Naive B cell (primary cell): ENCODE results near the gene GPN2. TPM values are rescaled to one million over a fixed set of nuclear protein-coding genes. Genes with fewer than 3 reads are reported as not detected.
"Not testable (repeated sequence)": the region's sequence is repeated elsewhere in the genome, so short reads cannot be mapped to it uniquely, and the experiment has no call there.

ENCODE experiments used
- ATAC-seq, 2 donors: fragments of 150-1000 bp; cut with Tn5 transposase; 2 replicates each; pipeline ENCODE4 v1.10.0; 2021; ENCODE audit warnings: low read depth in 2 of 2, mild to moderate bottlenecking in 2 of 2, moderate library complexity in 2 of 2
- DNase-seq: peaks from one replicate; pipeline ENCODE4 v3.0.0; 2022
- H3K27ac Mint-ChIP-seq, 6 donors: one replicate each; pipeline ENCODE4 v1.8.0; 2020 to 2022; ENCODE audit warnings: mild to moderate bottlenecking in 6 of 6, mixed read lengths in 6 of 6, moderate library complexity in 5 of 6, inconsistent platforms in 2 of 6
- H3K27me3 Mint-ChIP-seq, 3 donors: one replicate each; pipeline ENCODE4 v1.8.0; 2021 to 2022; ENCODE audit warnings: mixed read lengths in 3 of 3, mild to moderate bottlenecking in 1 of 3
- H3K36me3 Mint-ChIP-seq, 2 donors: one replicate each; pipeline ENCODE4 v1.8.0; 2020 to 2022; ENCODE audit warnings: mixed read lengths in 2 of 2, inconsistent platforms in 1 of 2, mild to moderate bottlenecking in 1 of 2
- H3K4me1 Mint-ChIP-seq, 3 donors: one replicate each; pipeline ENCODE4 v1.8.0; 2020 to 2022; ENCODE audit warnings: mixed read lengths in 3 of 3, inconsistent platforms in 1 of 3, mild to moderate bottlenecking in 1 of 3, moderate library complexity in 1 of 3
- H3K4me3 Mint-ChIP-seq, 8 donors: one replicate each; pipeline ENCODE4 v1.8.0; 2020 to 2022; ENCODE audit warnings: mild to moderate bottlenecking in 8 of 8, mixed read lengths in 8 of 8, moderate library complexity in 8 of 8, inconsistent platforms in 2 of 8
- H3K9me3 Mint-ChIP-seq, 7 donors: one replicate each; pipeline ENCODE4 v1.8.0; 2020 to 2022; ENCODE audit warnings: mixed read lengths in 7 of 7, mild to moderate bottlenecking in 5 of 7, inconsistent platforms in 2 of 7, moderate library complexity in 1 of 7
- polyA plus RNA-seq, 6 donors: library from polyadenylated mRNA; unstranded; fragments of 300-500 nt; fragmentation: Illumina TruSeq; gene quantifications; one replicate each; pipeline ENCODE4 v1.2.3, GENCODE V29; 2021; ENCODE audit warnings: low read depth in 6 of 6

GPN2 gene
- polyA plus RNA-seq, 6 donors from 2014 or later = 3.4 to 15.1 (median 10.1) TPM

DNA sequence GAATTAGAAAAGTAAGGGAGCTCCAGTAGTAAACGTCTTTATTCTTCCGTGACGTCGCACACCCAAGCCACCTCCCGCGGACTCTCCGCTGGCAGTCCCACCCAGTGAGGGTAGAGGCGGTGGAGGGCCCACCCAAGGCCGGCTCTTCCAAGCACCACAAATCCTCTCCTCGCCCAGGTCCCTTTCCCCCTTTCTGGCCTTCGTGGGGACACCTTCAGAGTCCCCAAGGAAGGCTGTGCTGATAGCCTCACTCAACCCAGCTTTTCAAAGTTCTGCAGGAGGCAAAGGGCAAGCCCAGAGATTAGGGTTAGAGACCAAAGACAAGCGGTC is 349 bp upstream of the GPN2 start:
- no peaks in the 10 kb centered on the region for H3K9me3 Mint-ChIP-seq

DNA sequence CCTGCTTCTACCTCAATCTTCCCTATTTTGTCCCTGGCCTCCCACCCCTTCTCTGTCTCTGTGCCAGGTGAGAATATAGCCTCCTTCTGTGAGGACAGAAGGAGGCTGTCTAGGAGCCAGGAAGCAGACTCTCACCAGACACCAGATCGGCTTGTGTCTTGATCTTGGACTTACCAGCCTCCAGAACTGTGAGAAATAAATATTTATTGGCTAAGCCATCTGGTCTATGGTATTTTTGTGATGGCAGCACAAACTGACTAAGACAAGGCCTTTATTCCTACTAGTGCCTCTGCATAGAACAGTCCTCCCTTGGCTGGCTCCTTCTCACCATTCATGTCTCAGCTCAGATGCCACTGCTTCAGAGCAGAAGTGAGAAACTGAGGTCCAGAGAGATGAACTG is 1.9 kb downstream of the GPN2 start:
- H3K36me3 Mint-ChIP-seq = peaks cover 1 to 26% of the 10 kb centered on the region in 2 donors
- no peaks in the 10 kb centered on the region for H3K27me3 Mint-ChIP-seq

More for the DNA sequence above, 349 bp upstream of the GPN2 start:
- peak overlapping the region; percentile 93 to 97 (median 96) for H3K4me3 Mint-ChIP-seq
- peak; percentile 44 to 49 for ATAC-seq
- H3K27ac Mint-ChIP-seq = peak overlapping the region; percentile 92 to 97 (median 94)
- peaks cover 5 to 20% of the 10 kb centered on the region in 2 donors for H3K36me3 Mint-ChIP-seq
- DNase-seq = no peak
- H3K27me3 Mint-ChIP-seq = no peaks in the 10 kb centered on the region
- peaks cover 26 to 43% (median 40%) of the 10 kb centered on the region in 3 donors for H3K4me1 Mint-ChIP-seq

GRCh38 chr1:26887125-26887524 is 3.0 kb downstream of the GPN2 start:
- DNase-seq = no peak

More for the DNA sequence above, 1.9 kb downstream of the GPN2 start:
- ATAC-seq = no peak
- Mint-ChIP-seq H3K27ac (peak overlapping the region in 4 of 6 donors; percentile 49 to 94 (median 84)), H3K9me3 (no peaks in the 10 kb centered on the region), H3K4me1 (peaks cover 27 to 41% (median 37%) of the 10 kb centered on the region in 3 donors), H3K4me3 (peak overlapping the region in 7 of 8 donors; percentile 53 to 97 (median 93))
- no peak for DNase-seq

DNA sequence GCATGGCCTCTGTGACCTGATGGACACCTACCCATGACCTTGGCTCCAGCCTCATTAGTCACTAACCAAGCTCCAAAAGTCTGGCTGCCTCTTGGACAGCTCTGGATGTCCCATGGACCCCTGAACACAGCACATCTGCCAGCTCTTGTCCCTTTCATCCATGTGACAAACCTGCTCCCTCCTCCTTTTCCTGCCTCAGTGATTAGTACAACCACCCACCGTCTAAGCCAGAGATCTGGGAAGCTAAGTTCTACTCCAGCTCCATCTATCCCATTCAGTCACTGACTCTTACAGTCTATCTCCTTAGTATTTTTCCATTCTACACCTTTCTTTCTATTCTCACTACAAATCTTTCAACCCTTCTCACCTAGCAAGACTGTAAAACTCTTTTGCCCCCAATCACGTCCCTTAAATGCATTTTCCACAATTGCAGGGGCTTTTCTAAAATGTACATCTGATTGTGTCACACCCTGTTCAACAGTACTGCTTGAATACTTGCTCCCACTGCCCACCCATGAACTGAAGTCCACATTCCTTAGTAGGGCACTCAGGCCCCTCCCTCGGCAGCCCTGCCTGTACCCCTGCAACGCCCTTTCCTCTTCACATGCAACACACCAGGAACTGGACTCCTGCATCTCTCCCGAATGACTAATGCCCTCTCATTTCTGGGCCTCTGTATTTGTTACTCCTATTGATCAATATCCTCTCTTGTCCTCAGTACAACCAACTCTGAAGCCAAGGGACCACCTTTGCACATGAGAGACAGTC is 7.2 kb downstream of the GPN2 start:
- H3K27ac Mint-ChIP-seq = no peak overlapping the region
- peaks cover 13 to 20% (median 17%) of the 10 kb centered on the region in 3 donors for H3K4me1 Mint-ChIP-seq
- no peaks in the 10 kb centered on the region for H3K9me3 Mint-ChIP-seq

More at GRCh38 chr1:26887125-26887524, 3.0 kb downstream of the GPN2 start:
- Mint-ChIP-seq H3K27me3 (no peaks in the 10 kb centered on the region), H3K4me1 (peaks cover 30 to 45% (median 40%) of the 10 kb centered on the region in 3 donors), H3K4me3 (peak overlapping the region in 3 of 8 donors; percentile 63 to 87 (median 83)), H3K27ac (peak overlapping the region in 1 of 6 donors; percentile 65), H3K36me3 (peaks cover 9 to 37% of the 10 kb centered on the region in 2 donors), H3K9me3 (no peaks in the 10 kb centered on the region)
- ATAC-seq = no peak

GRCh38 chr1:26881611-26882010 is 8.5 kb downstream of the GPN2 start:
- not testable (repeated sequence) for H3K27ac Mint-ChIP-seq

More for the DNA sequence above, 7.2 kb downstream of the GPN2 start:
- peaks cover 13 to 30% of the 10 kb centered on the region in 2 donors for H3K36me3 Mint-ChIP-seq
- no peak overlapping the region for H3K4me3 Mint-ChIP-seq
- no peak for ATAC-seq
- no peaks in the 10 kb centered on the region for H3K27me3 Mint-ChIP-seq
- DNase-seq = no peak

DNA sequence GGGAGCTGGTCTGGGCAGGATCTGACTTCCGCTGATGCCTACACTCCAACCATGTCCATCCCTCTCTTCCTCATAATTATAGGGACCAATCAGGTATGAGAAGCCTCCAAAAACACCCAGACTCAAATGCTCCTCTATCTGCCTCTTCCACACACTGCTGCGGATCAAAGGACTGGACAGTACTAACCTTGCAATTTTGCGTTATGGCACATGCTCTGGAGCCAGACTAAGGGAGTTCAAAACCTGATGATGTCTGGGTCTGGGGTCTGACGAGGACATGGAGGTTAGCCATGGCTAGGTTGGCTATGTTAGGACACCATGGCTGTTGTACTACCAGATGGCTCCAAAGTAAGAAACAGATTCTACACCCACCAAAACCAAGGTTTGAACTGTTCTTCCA is 10.3 kb downstream of the GPN2 start:
- H3K27ac Mint-ChIP-seq = no peak overlapping the region
- H3K27me3 Mint-ChIP-seq = no peaks in the 10 kb centered on the region
- H3K36me3 Mint-ChIP-seq = peaks cover 13 to 24% of the 10 kb centered on the region in 2 donors
- no peaks in the 10 kb centered on the region for H3K9me3 Mint-ChIP-seq
- no peak overlapping the region for H3K4me3 Mint-ChIP-seq
- no peak for DNase-seq
- H3K4me1 Mint-ChIP-seq = peaks cover 11 to 13% (median 12%) of the 10 kb centered on the region in 3 donors
- no peak for ATAC-seq

More at GRCh38 chr1:26881611-26882010, 8.5 kb downstream of the GPN2 start:
- not testable (repeated sequence) for H3K27me3 Mint-ChIP-seq, DNase-seq, H3K4me3 Mint-ChIP-seq, H3K9me3 Mint-ChIP-seq, ATAC-seq
- Mint-ChIP-seq H3K36me3 (peaks cover 13 to 30% of the 10 kb centered on the region in 2 donors), H3K4me1 (peaks cover 13 to 17% (median 15%) of the 10 kb centered on the region in 3 donors)

DNA sequence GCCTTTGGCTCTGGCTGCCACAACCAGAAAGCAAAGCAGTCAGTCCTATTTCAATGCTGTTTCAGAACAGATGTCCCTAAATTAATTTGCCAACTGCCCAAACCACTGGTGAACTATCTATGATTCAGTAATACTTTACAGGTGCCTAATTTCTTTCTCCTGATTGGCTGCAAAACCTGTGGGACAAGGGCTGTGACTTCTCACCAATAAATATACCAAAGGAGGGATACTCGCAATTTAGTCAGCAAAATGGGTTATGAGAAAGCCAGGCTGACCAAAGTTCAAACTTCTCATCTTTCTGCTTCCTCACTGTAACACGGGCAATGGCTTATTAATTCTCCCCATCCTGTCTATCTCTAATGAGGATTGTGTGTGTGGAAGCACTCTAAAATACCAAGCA is 12.8 kb downstream of the GPN2 start:
- H3K4me1 Mint-ChIP-seq = peaks cover 4 to 7% (median 4%) of the 10 kb centered on the region in 3 donors
- no peak overlapping the region for H3K4me3 Mint-ChIP-seq
- H3K36me3 Mint-ChIP-seq = peaks cover 2 to 4% of the 10 kb centered on the region in 2 donors
- no peak for ATAC-seq
- H3K9me3 Mint-ChIP-seq = no peaks in the 10 kb centered on the region
- no peak for DNase-seq
- H3K27me3 Mint-ChIP-seq = no peaks in the 10 kb centered on the region
- no peak overlapping the region for H3K27ac Mint-ChIP-seq

GRCh38 chr1:26874896-26875295 is 15.2 kb downstream of the GPN2 start:
- no peaks in the 10 kb centered on the region for H3K27me3 Mint-ChIP-seq
- H3K4me1 Mint-ChIP-seq = peaks cover 0 to 7% (median 0%) of the 10 kb centered on the region in 3 donors
- H3K27ac Mint-ChIP-seq = peak overlapping the region in 1 of 6 donors; percentile 84

DNA sequence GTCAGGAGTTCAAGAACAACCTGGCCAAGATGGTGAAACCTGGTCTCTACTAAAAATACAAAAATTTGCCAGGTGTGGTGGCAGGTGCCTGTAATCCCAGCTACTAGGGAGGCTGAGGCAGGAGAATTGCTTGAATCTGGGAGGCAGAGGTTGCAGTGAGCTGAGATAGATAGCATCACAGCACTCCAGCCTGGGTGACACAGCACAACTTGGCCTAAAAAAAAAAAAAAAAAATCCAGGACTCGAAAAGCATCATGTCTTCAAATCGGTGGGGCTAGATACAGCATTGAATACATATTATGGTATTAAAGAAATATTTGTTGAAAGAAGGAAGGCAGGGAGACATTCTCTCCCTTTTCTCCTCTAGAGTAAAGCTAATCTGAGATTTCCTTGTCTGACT is 17.0 kb downstream of the GPN2 start:
- not testable (repeated sequence) for H3K36me3 Mint-ChIP-seq, ATAC-seq, DNase-seq, H3K4me1 Mint-ChIP-seq, H3K27me3 Mint-ChIP-seq, H3K9me3 Mint-ChIP-seq
- H3K4me3 Mint-ChIP-seq = peak overlapping the region in 1 of 8 donors; percentile 42
- peak overlapping the region in 1 of 6 donors; percentile 16 for H3K27ac Mint-ChIP-seq

More at GRCh38 chr1:26874896-26875295, 15.2 kb downstream of the GPN2 start:
- Mint-ChIP-seq H3K9me3 (no peaks in the 10 kb centered on the region), H3K36me3 (no peaks in the 10 kb centered on the region), H3K4me3 (no peak overlapping the region)
- ATAC-seq (no peak), DNase-seq (no peak)

DNA sequence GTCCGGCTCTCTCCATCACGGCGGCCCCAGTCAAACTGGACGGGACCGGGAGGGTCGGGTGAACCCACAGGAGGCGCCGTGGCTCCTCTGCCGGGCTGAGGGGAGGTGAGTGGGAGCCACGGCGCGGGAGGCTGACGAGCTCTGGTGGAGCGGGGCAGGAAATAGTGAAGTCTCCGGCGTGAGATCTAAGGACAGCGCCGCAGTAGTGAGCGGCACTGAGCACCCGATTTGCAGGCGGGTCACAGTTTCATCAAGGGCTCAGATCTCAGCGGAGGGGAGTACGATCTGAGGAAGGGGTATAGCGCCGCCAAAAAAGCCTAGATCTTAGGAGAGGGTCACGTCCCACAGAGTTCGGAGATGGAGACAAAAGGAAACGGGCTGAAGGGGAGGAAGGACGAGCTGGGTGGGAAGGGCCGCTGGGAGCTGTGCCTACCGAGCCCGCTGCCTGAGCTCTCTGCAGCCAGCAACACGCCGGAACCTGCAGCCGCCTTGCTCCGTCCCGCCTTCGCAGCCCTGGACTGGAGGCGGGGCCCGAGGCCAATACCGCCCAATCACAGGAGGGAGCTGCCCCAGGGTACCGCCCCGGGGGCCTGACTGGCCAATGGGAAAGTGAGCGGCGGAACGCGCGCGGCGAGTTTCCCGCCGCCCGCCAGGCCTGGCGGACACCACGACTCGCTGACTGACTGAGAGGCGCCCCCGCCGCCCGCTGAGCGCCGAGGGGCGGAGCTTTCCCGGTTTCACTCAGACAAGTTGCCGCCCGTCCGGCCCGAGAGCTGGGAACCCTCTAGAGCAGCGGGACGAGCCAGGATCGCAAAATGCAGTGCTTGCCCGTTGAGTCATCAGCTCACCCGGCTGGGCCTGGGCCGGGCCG is 25.2 kb downstream of the GPN2 start:
- Mint-ChIP-seq H3K27ac (peak overlapping the region; percentile 81 to 99 (median 94)), H3K4me3 (peak overlapping the region; percentile 87 to 100 (median 95))

GRCh38 chr1:26863685-26864077 is 26.4 kb downstream of the GPN2 start:
- peaks cover 17 to 37% (median 23%) of the 10 kb centered on the region in 3 donors for H3K4me1 Mint-ChIP-seq
- H3K4me3 Mint-ChIP-seq = peak overlapping the region; percentile 87 to 100 (median 95)
- H3K27me3 Mint-ChIP-seq = no peaks in the 10 kb centered on the region

More for the DNA sequence above, 25.2 kb downstream of the GPN2 start:
- DNase-seq (peak; percentile 97), ATAC-seq (peak; percentile 90 to 92)
- Mint-ChIP-seq H3K9me3 (no peaks in the 10 kb centered on the region), H3K36me3 (no peaks in the 10 kb centered on the region), H3K27me3 (no peaks in the 10 kb centered on the region), H3K4me1 (peaks cover 17 to 37% (median 23%) of the 10 kb centered on the region in 3 donors)

GRCh38 chr1:26862781-26863684 is 27.1 kb downstream of the GPN2 start, which contains the start of gene SFN:
TSS of gene SFN (plus strand) at chr1:26863149. CDS start at chr1:26863213, 64 bp downstream.
- Mint-ChIP-seq H3K4me1 (peaks cover 17 to 37% (median 23%) of the 10 kb centered on the region in 3 donors), H3K27me3 (no peaks in the 10 kb centered on the region), H3K36me3 (no peaks in the 10 kb centered on the region), H3K4me3 (peak within 1 kb of the TSS; percentile 87 to 100 (median 95)), H3K27ac (peak within 1 kb of the TSS in 2 of 6 donors; percentile 81 to 89), H3K9me3 (no peaks in the 10 kb centered on the region)
- no peak for ATAC-seq
- no peak for DNase-seq

More at GRCh38 chr1:26863685-26864077, 26.4 kb downstream of the GPN2 start:
- Mint-ChIP-seq H3K9me3 (no peaks in the 10 kb centered on the region), H3K27ac (peak overlapping the region in 2 of 6 donors; percentile 81 to 89), H3K36me3 (no peaks in the 10 kb centered on the region)
- ATAC-seq = no peak
- no peak for DNase-seq
